Testis (tissue), 2 donors: ENCODE measurements around the gene NLRX1.

ENCODE experiments used
- CTCF ChIP-seq, 3 experiments: fragments of 450-650 bp in 2 of 3; fragments of 200-600 bp in 1 of 3; sonication (generic) in 1 of 3; IDR thresholded peaks; one replicate each; pipeline ENCODE4 v1.5.1; 2016 to 2019; ENCODE audit warnings: antibody characterized with exemption in 3 of 3, mild to moderate bottlenecking in 2 of 3, moderate library complexity in 1 of 3
- POLR2A ChIP-seq: fragments of 450-650 bp; IDR thresholded peaks from one replicate; pipeline ENCODE4 v1.6.1; 2017; ENCODE audit warnings: antibody characterized with exemption, mild to moderate bottlenecking, moderate library complexity

GRCh38 chr11:119222308-119222707, 53.8 kb downstream of the NLRX1 start:
- TF ChIP-seq POLR2A (no peak), CTCF (IDR thresholded peaks at IDR 0.05) (no peak)
